HCT116 (cell line): ENCODE measurements around the gene SDK2. TPM values are rescaled to one million over a fixed set of nuclear protein-coding genes. Genes with fewer than 3 reads are reported as not detected.

ENCODE experiments used
- ATAC-seq: fragments of 200-7000 bp; cut with Tn5 transposase; 2 replicates; pipeline ENCODE4 v1.9.1; 2020; ENCODE audit warnings: mild to moderate bottlenecking, moderate library complexity
- BruUV-seq: library from RNA; stranded (reverse); fragments of 400-500 nt; replicated peaks from 2 replicates; lab custom pipeline; 2021; lab: Mats Ljungman, UMichigan
- CTCF ChIA-PET: fragments of 300-600 bp; sonication (Branson Sonifier 250); formaldehyde crosslinking; loops from one replicate; lab custom pipeline; 2021; ENCODE audit warnings: antibody characterized with exemption; lab: Charles Lee
- POLR2A ChIA-PET: fragments of 300-600, 350-600 bp; sonication (Branson Sonifier 250); formaldehyde crosslinking; loops from one replicate; lab custom pipeline; 2021; ENCODE audit warnings: antibody characterized with exemption; lab: Charles Lee
- RAD21 ChIA-PET, 2 experiments: fragments of 300-600 bp; sonication (Branson Sonifier 250); formaldehyde crosslinking; loops; one replicate each; lab custom pipeline; 2023; ENCODE audit warnings: low total read pairs in 2 of 2; ENCODE audit not compliant: uncharacterized antibody in 2 of 2, unreplicated experiment in 2 of 2, low non-redundant PET in 1 of 2; lab: Charles Lee
- DNase-seq: peaks from one replicate; pipeline ENCODE4 v3.0.0-alpha.2; 2010; ENCODE audit warnings: low read depth, low spot score
- H2AFZ ChIP-seq: fragments of 200-600 bp; shearing (Covaris generic), sonication (generic); 2 replicates; pipeline ENCODE4 v1.6.1; 2017; ENCODE audit warnings: low read depth, mixed run types, mixed read lengths, antibody characterized with exemption, low read length; ENCODE audit not compliant: poor library complexity, severe bottlenecking
- H3K27ac ChIP-seq: 2 replicates; pipeline ENCODE4 v1.5.1; 2012; ENCODE audit warnings: low read depth, low read length
- H3K27me3 ChIP-seq: fragments of 200-600 bp; sonication (generic); 2 replicates; pipeline ENCODE4 v1.6.1; 2016; ENCODE audit warnings: mixed run types, low read length, mixed read lengths; ENCODE audit not compliant: insufficient read depth
- H3K36me3 ChIP-seq, 2 experiments: fragments of 200-500 bp in 1 of 2; fragments of 200-600 bp in 1 of 2; sonication (Bioruptor generic) in 1 of 2; sonication (generic) in 1 of 2; 2 replicates each; pipeline versions ENCODE4 v1.5.1 to v1.6.1; 2014 to 2016; ENCODE audit warnings: low read length in 2 of 2, inconsistent platforms in 1 of 2, mixed read lengths in 1 of 2, mixed run types in 1 of 2; ENCODE audit not compliant: insufficient read depth in 2 of 2, control insufficient read depth in 1 of 2
- H3K4me1 ChIP-seq, 2 experiments: fragments of 200-600 bp in 1 of 2; sonication (generic) in 1 of 2; 2 replicates each; pipeline versions ENCODE4 v1.5.1 to v1.6.1; 2012 to 2017; ENCODE audit warnings: low read length in 2 of 2, inconsistent platforms in 1 of 2, mild to moderate bottlenecking in 1 of 2, mixed read lengths in 1 of 2, mixed run types in 1 of 2, moderate library complexity in 1 of 2; ENCODE audit not compliant: insufficient read depth in 2 of 2, control insufficient read depth in 1 of 2
- H3K4me2 ChIP-seq: fragments of 200-600 bp; sonication (generic); 2 replicates; pipeline ENCODE4 v1.6.1; 2017; ENCODE audit warnings: mixed run types, low read length, mixed read lengths
- H3K4me3 ChIP-seq, 2 experiments: fragments of 200-600 bp in 1 of 2; sonication (generic) in 1 of 2; replicated peaks in 1 of 2; 2 replicates each; pipeline ENCODE4 v1.5.1; 2011 to 2016; ENCODE audit warnings: low read length in 2 of 2, control low read depth in 1 of 2, low read depth in 1 of 2, mild to moderate bottlenecking in 1 of 2, mixed read lengths in 1 of 2, mixed run types in 1 of 2
- H3K79me2 ChIP-seq: fragments of 200-600 bp; sonication (generic); 2 replicates; pipeline ENCODE4 v1.6.1; 2017; ENCODE audit warnings: mild to moderate bottlenecking, mixed run types, low read length, moderate library complexity, mixed read lengths; ENCODE audit not compliant: insufficient read depth
- H3K9ac ChIP-seq: fragments of 200-600 bp; sonication (generic); 2 replicates; pipeline ENCODE4 v1.6.1; 2016; ENCODE audit warnings: low read length, mixed read lengths
- H3K9me2 ChIP-seq: fragments of 200-600 bp; sonication (generic), shearing (Covaris generic); 2 replicates; pipeline ENCODE4 v1.6.1; 2017; ENCODE audit warnings: mixed run types, mild to moderate bottlenecking, moderate library complexity; ENCODE audit not compliant: insufficient read depth
- H3K9me3 ChIP-seq, 2 experiments: fragments of 200-500 bp in 1 of 2; fragments of 200-600 bp in 1 of 2; sonication (Bioruptor generic) in 1 of 2; sonication (generic) in 1 of 2; 2 replicates each; pipeline ENCODE4 v1.6.1; 2014 to 2017; ENCODE audit warnings: low read length in 2 of 2, mixed read lengths in 2 of 2, inconsistent platforms in 1 of 2, low read depth in 1 of 2, mild to moderate bottlenecking in 1 of 2, mixed run types in 1 of 2, moderate library complexity in 1 of 2; ENCODE audit not compliant: control insufficient read depth in 1 of 2, insufficient read depth in 1 of 2
- H4K20me1 ChIP-seq: fragments of 200-600 bp; sonication (generic), shearing (Covaris generic); 2 replicates; pipeline ENCODE4 v1.6.1; 2017; ENCODE audit warnings: mixed run types, mild to moderate bottlenecking, moderate library complexity; ENCODE audit not compliant: insufficient read depth
- ELF1 ChIP-seq: IDR thresholded peaks from 2 replicates; pipeline ENCODE4 v1.6.1; 2012; ENCODE audit warnings: low read depth, borderline replicate concordance
- EZH2 ChIP-seq: fragments of 200-600 bp; sonication (generic); IDR thresholded peaks from 2 replicates; pipeline ENCODE4 v1.6.1; 2017; ENCODE audit warnings: antibody characterized with exemption, mixed run types
- EZH2phosphoT487 ChIP-seq: fragments of 200-600 bp; IDR thresholded peaks from 2 replicates; pipeline ENCODE4 v1.6.1; 2018; ENCODE audit warnings: antibody characterized with exemption, borderline replicate concordance
- FOSL1 ChIP-seq: IDR thresholded peaks from 2 replicates; pipeline ENCODE4 v1.6.1; 2012; ENCODE audit warnings: low read depth
- POLR2AphosphoS5 ChIP-seq: IDR thresholded peaks from 2 replicates; pipeline ENCODE4 v1.6.1; 2011; ENCODE audit warnings: mild to moderate bottlenecking, low read depth, low read length, moderate library complexity
- SP1 ChIP-seq: IDR thresholded peaks from 2 replicates; pipeline ENCODE4 v1.6.1; 2012; ENCODE audit warnings: low read depth
- SRF ChIP-seq: IDR thresholded peaks from 2 replicates; pipeline ENCODE4 v1.6.1; 2012; ENCODE audit warnings: low read depth
- intact Hi-C: fragments of 100-400 bp; cut with micrococcal nuclease; formaldehyde crosslinking; loops from 2 replicates; pipeline ENCODE4 v1.10.0; 2022
- total RNA-seq: library from RNA; stranded (reverse); gene quantifications from one replicate; pipeline ENCODE4 v1.2.1, GENCODE V29; 2021; ENCODE audit not compliant: unreplicated experiment
- TF ChIP-seq, protein P1 (sequence below): IDR thresholded peaks from 2 replicates; pipeline ENCODE4 v1.6.1; 2012
- TF ChIP-seq, protein P2 (sequence below): IDR thresholded peaks from 2 replicates; pipeline ENCODE4 v1.6.1; 2012

SDK2 gene
- total RNA-seq, 1 experiment from 2014 or later = 0.10 TPM

DNA sequence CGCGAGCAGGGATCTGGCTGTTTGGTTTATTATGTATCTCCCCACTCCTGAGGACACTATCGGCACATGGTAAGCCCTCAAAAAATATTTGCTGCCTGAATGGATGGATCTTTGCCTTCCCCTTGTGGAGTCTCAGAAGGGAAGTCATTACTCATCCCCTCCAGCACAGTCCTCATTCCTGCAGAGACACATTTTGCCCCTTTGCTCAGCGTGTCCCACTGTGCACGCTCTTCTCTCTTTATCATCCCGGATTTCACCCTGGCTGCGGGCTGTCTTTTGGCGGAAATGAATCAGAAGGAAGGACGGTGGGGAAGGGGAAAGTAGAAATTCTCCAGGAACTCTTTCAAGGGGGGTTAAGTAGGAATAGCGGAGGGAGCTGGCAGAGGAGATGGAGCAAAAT lies 207.3 kb downstream of the SDK2 start:
- DNase-seq (no peak), ATAC-seq (no peak)
- H3K4me3 ChIP-seq = no peak overlapping the region
- H3K4me1 ChIP-seq = no peaks in the 10 kb centered on the region
- intact Hi-C loops = no loop called here
- H3K4me2 ChIP-seq = no peak overlapping the region
- H3K9ac ChIP-seq = no peak overlapping the region
- no peaks in the 10 kb centered on the region for H3K9me2 ChIP-seq
- ChIA-PET RAD21 (no interaction called here), CTCF (no interaction called here), POLR2A (no interaction called here)
- no peak overlapping the region for H2AFZ ChIP-seq
- H4K20me1 ChIP-seq = no peaks in the 10 kb centered on the region
- TF ChIP-seq FOSL1 (no peak), EZH2 (no peak), ELF1 (no peak)
- TF ChIP-seq, protein P1, sequence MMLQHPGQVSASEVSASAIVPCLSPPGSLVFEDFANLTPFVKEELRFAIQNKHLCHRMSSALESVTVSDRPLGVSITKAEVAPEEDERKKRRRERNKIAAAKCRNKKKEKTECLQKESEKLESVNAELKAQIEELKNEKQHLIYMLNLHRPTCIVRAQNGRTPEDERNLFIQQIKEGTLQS = no peak
- H3K79me2 ChIP-seq = no peaks in the 10 kb centered on the region
- no peaks in the 10 kb centered on the region for H3K36me3 ChIP-seq
- H3K9me3 ChIP-seq = no peaks in the 10 kb centered on the region
- H3K27me3 ChIP-seq = 0 out of 2 replicates have a peak, but pooled peaks cover 9% of the 10 kb centered on the region
- BruUV-seq = no TSS peak
- H3K27ac ChIP-seq = no peak overlapping the region

DNA sequence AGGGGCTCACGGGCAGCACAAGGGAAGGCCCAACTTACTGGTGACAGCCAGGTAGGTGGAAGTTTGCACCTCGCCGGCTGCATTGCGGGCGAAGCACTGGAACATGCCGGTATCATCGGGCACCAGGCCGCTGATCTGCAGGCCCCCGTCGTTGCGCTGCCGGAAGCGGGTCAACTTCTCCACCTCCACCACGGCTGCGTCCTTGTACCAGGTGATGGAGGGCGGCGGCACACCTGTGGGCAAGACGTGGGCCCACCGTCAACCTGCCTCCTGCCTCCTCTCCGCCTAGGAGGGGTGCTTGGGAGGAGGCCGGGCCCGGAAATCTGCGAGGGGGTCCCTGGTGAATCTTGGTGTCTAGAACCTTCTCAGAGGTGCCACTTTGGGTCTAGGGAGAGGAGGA lies 208.8 kb downstream of the SDK2 start:
- RAD21 ChIA-PET = no interaction called here
- Histone ChIP-seq H3K9me2 (no peaks in the 10 kb centered on the region), H3K27me3 (0 out of 2 replicates have a peak, but pooled peaks cover 9% of the 10 kb centered on the region), H4K20me1 (no peaks in the 10 kb centered on the region), H3K36me3 (no peaks in the 10 kb centered on the region), H3K4me3 (no peak overlapping the region), H3K79me2 (no peaks in the 10 kb centered on the region), H2AFZ (no peak overlapping the region), H3K9me3 (no peaks in the 10 kb centered on the region), H3K4me2 (no peak overlapping the region), H3K27ac (no peak overlapping the region), H3K9ac (no peak overlapping the region), H3K4me1 (no peaks in the 10 kb centered on the region)
- no peak for ATAC-seq
- DNase-seq = no peak
- POLR2A ChIA-PET = no interaction called here
- intact Hi-C loops = no loop called here
- CTCF ChIA-PET = no interaction called here
- no TSS peak for BruUV-seq
- TF ChIP-seq SRF (no peak), POLR2AphosphoS5 (no peak), EZH2phosphoT487 (no peak), SP1 (no peak)
- TF ChIP-seq, protein P2, sequence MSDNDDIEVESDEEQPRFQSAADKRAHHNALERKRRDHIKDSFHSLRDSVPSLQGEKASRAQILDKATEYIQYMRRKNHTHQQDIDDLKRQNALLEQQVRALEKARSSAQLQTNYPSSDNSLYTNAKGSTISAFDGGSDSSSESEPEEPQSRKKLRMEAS = no peak
